ENCODE data around the gene PRPS1. TPM values are rescaled to one million over a fixed set of nuclear protein-coding genes. Genes with fewer than 3 reads are reported as not detected.

Gene PRPS1
- total and polyA plus RNA-seq, 7 experiments from 2014 or later: 54.7 to 71.8 (median 60.1) TPM

GRCh38 chrX:107654566-107654871, 26.2 kb downstream of the PRPS1 start:
- no peak overlapping the region for H3K4me3 Mint-ChIP-seq
- CTCF ChIA-PET: interaction anchor here (0.8 to 8.7 kb wide), 6 partner anchors 10 to 122 kb away, joined by 3 to 96 read pairs (median 5); partner anchors contain the start of genes NCBP2L and TSC22D3
- peaks cover 6 to 26% (median 18%) of the 10 kb centered on the region in 7 donors for H3K4me1 Mint-ChIP-seq
- H3K9me3 Mint-ChIP-seq: peaks cover 0 to 1% (median 0%) of the 10 kb centered on the region in 11 donors
- H3K4me3 ChIP-seq (ENCODE audit: low read length): no peak overlapping the region
- intact Hi-C loops (cut with micrococcal nuclease): loop anchor here (2.0 to 10.0 kb wide), 3 partner anchors 26 to 240 kb away; partner anchors contain the start of gene PRPS1 (in 2 of the 2)
- H3K36me3 ChIP-seq (ENCODE audit: control insufficient read depth in 2 of 3, insufficient read depth in 3 of 3, low read length in 3 of 3): peaks cover 0 to 7% (median 0%) of the 10 kb centered on the region in 3 experiments
- POLR2A ChIA-PET: interaction anchor here (0.9 to 1.2 kb wide), 2 partner anchors 87 to 128 kb away, joined by 3 to 4 read pairs; no protein-coding TSS in a partner anchor
- H3K27ac Mint-ChIP-seq: peak overlapping the region in 4 of 9 donors; percentile 2 to 89 (median 40)
- DNase-seq (no peak), ATAC-seq (no peak)
- H3K27me3 Mint-ChIP-seq: no peaks in the 10 kb centered on the region
- H3K36me3 Mint-ChIP-seq: peaks cover 0 to 4% (median 0%) of the 10 kb centered on the region in 5 donors
- H3K27me3 ChIP-seq (ENCODE audit: control insufficient read depth in 2 of 2, insufficient read depth in 2 of 2, low read length in 2 of 2): no peaks in the 10 kb centered on the region
- peaks cover 0 to 6% of the 10 kb centered on the region in 2 donors for H3K4me1 ChIP-seq (ENCODE audit: control insufficient read depth in 2 of 2, insufficient read depth in 2 of 2, low read length in 2 of 2)
- H3K9me3 ChIP-seq (ENCODE audit: control insufficient read depth in 2 of 3, low read length in 3 of 3): no peaks in the 10 kb centered on the region
- H3K27ac ChIP-seq (ENCODE audit: low read depth, low read length): no peak overlapping the region

- H3K4me1 ChIP-seq (ENCODE audit: control insufficient read depth in 2 of 2, insufficient read depth in 2 of 2, low read length in 2 of 2): peaks cover 0 to 6% of the 10 kb centered on the region in 2 donors
- intact Hi-C loops (cut with micrococcal nuclease): loop anchor here (1.0 to 10.0 kb wide), 8 partner anchors 26 to 417 kb away; partner anchors contain the start of genes PRPS1 (in 2 of the 2), MID2 (in 1 of the 2) and NCBP2L (in 1 of the 2)
- Mint-ChIP-seq H3K36me3 (peaks cover 0 to 4% (median 0%) of the 10 kb centered on the region in 5 donors), H3K4me3 (no peak overlapping the region), H3K9me3 (peaks cover 0 to 1% (median 0%) of the 10 kb centered on the region in 11 donors), H3K27ac (peak overlapping the region in 7 of 9 donors; percentile 1 to 89 (median 72)), H3K4me1 (peaks cover 6 to 30% (median 18%) of the 10 kb centered on the region in 7 donors), H3K27me3 (no peaks in the 10 kb centered on the region)
- H3K4me3 ChIP-seq (ENCODE audit: low read length): no peak overlapping the region
- ChIA-PET POLR2A (interaction anchor here (0.9 to 1.2 kb wide), 2 partner anchors 87 to 127 kb away, joined by 3 to 4 read pairs; no protein-coding TSS in a partner anchor), CTCF (interaction anchor here (0.8 to 8.7 kb wide), 8 partner anchors 10 to 122 kb away, joined by 3 to 96 read pairs (median 5); partner anchors contain the start of genes NCBP2L, PRPS1 and TSC22D3)
- ATAC-seq (peak; percentile 94), DNase-seq (peak; percentile 49 to 76 (median 60))
- H3K27me3 ChIP-seq (ENCODE audit: control insufficient read depth in 2 of 2, insufficient read depth in 2 of 2, low read length in 2 of 2): no peaks in the 10 kb centered on the region
- H3K9me3 ChIP-seq (ENCODE audit: control insufficient read depth in 2 of 3, low read length in 3 of 3): no peaks in the 10 kb centered on the region
- H3K36me3 ChIP-seq (ENCODE audit: control insufficient read depth in 2 of 3, insufficient read depth in 3 of 3, low read length in 3 of 3): peaks cover 0 to under 1% (median 0%) of the 10 kb centered on the region in 3 experiments
- H3K27ac ChIP-seq (ENCODE audit: low read depth, low read length): no peak overlapping the region
Observed at GRCh38 chrX:107654872-107655761, 26.8 kb downstream of the PRPS1 start.

GRCh38 chrX:107656978-107657377, 28.7 kb downstream of the PRPS1 start:
- Histone ChIP-seq H3K36me3 (ENCODE audit: control insufficient read depth in 2 of 3, insufficient read depth in 3 of 3, low read length in 3 of 3) (no peaks in the 10 kb centered on the region), H3K27ac (ENCODE audit: low read depth, low read length) (no peak overlapping the region), H3K9me3 (ENCODE audit: control insufficient read depth in 2 of 3, low read length in 3 of 3) (no peaks in the 10 kb centered on the region), H3K4me1 (ENCODE audit: control insufficient read depth in 2 of 2, insufficient read depth in 2 of 2, low read length in 2 of 2) (peaks cover 0 to 6% of the 10 kb centered on the region in 2 donors), H3K27me3 (ENCODE audit: control insufficient read depth in 2 of 2, insufficient read depth in 2 of 2, low read length in 2 of 2) (no peaks in the 10 kb centered on the region), H3K4me3 (ENCODE audit: low read length) (no peak overlapping the region)
- no peak for DNase-seq
- Mint-ChIP-seq H3K27ac (peak overlapping the region in 1 of 9 donors; percentile 13), H3K27me3 (no peaks in the 10 kb centered on the region), H3K4me3 (no peak overlapping the region), H3K4me1 (peaks cover 6 to 33% (median 18%) of the 10 kb centered on the region in 7 donors), H3K36me3 (peaks cover 0 to 2% (median 0%) of the 10 kb centered on the region in 5 donors), H3K9me3 (peaks cover 0 to 1% (median 0%) of the 10 kb centered on the region in 11 donors)
- CTCF ChIA-PET: interaction anchor here (1.3 to 8.7 kb wide), 4 partner anchors 28 to 120 kb away, joined by 3 to 96 read pairs (median 16); partner anchors contain the start of genes NCBP2L, PRPS1 and TSC22D3
- no peak for ATAC-seq
- POLR2A ChIA-PET: interaction anchor here (0.7 to 1.9 kb wide), 7 partner anchors 14 to 120 kb away, joined by 3 to 5 read pairs (median 4); partner anchors contain the start of genes NCBP2L, PRPS1 and TSC22D3
- intact Hi-C loops (cut with micrococcal nuclease): loop anchor here (5.0 to 10.0 kb wide), 4 partner anchors 120 to 415 kb away; partner anchors contain the start of gene MID2 (in 1 of the 2)

- peaks cover 0 to 6% of the 10 kb centered on the region in 2 donors for H3K4me1 ChIP-seq (ENCODE audit: control insufficient read depth in 2 of 2, insufficient read depth in 2 of 2, low read length in 2 of 2)
- no peak overlapping the region for H3K4me3 Mint-ChIP-seq
- H3K9me3 Mint-ChIP-seq: peaks cover 0 to 1% (median 0%) of the 10 kb centered on the region in 11 donors
- intact Hi-C loops (cut with micrococcal nuclease): loop anchor here (1.0 to 10.0 kb wide), 9 partner anchors 15 to 414 kb away; partner anchors contain the start of genes NCBP2L (in 2 of the 2) and MID2 (in 1 of the 2)
- no peak overlapping the region for H3K4me3 ChIP-seq (ENCODE audit: low read length)
- DNase-seq (no peak), ATAC-seq (no peak)
- H3K27me3 ChIP-seq (ENCODE audit: control insufficient read depth in 2 of 2, insufficient read depth in 2 of 2, low read length in 2 of 2): no peaks in the 10 kb centered on the region
- ChIA-PET POLR2A (interaction anchor here (2.0 kb wide), 1 partner anchor 118 kb away, joined by 6 read pairs; no protein-coding TSS in a partner anchor), CTCF (interaction anchor here (0.6 to 8.7 kb wide), 3 partner anchors 60 to 118 kb away, joined by 3 to 96 read pairs (median 26); partner anchors contain the start of genes NCBP2L and TSC22D3)
- peaks cover 6 to 41% (median 27%) of the 10 kb centered on the region in 7 donors for H3K4me1 Mint-ChIP-seq
- peaks cover 0 to 2% (median 0%) of the 10 kb centered on the region in 5 donors for H3K36me3 Mint-ChIP-seq
- no peaks in the 10 kb centered on the region for H3K27me3 Mint-ChIP-seq
- H3K27ac ChIP-seq (ENCODE audit: low read depth, low read length): no peak overlapping the region
- no peaks in the 10 kb centered on the region for H3K36me3 ChIP-seq (ENCODE audit: control insufficient read depth in 2 of 3, insufficient read depth in 3 of 3, low read length in 3 of 3)
- no peaks in the 10 kb centered on the region for H3K9me3 ChIP-seq (ENCODE audit: control insufficient read depth in 2 of 3, low read length in 3 of 3)
- peak overlapping the region in 2 of 9 donors; percentile 38 to 52 for H3K27ac Mint-ChIP-seq
Observed at GRCh38 chrX:107658660-107659059, 30.4 kb downstream of the PRPS1 start.

- Histone ChIP-seq H3K27me3 (ENCODE audit: control insufficient read depth in 2 of 2, insufficient read depth in 2 of 2, low read length in 2 of 2) (no peaks in the 10 kb centered on the region), H3K9me3 (ENCODE audit: control insufficient read depth in 2 of 3, low read length in 3 of 3) (no peaks in the 10 kb centered on the region), H3K4me3 (ENCODE audit: low read length) (no peak overlapping the region), H3K36me3 (ENCODE audit: control insufficient read depth in 2 of 3, insufficient read depth in 3 of 3, low read length in 3 of 3) (no peaks in the 10 kb centered on the region), H3K4me1 (ENCODE audit: control insufficient read depth in 2 of 2, insufficient read depth in 2 of 2, low read length in 2 of 2) (peaks cover 0 to 6% of the 10 kb centered on the region in 2 donors), H3K27ac (ENCODE audit: low read depth, low read length) (no peak overlapping the region)
- POLR2A ChIA-PET: interaction anchor here (0.6 to 35.3 kb wide), 7 partner anchors 11 to 191 kb away, joined by 3 to 1138 read pairs (median 6); partner anchors contain the start of gene PRPS1
- DNase-seq: no peak
- Mint-ChIP-seq H3K27me3 (no peaks in the 10 kb centered on the region), H3K9me3 (peaks cover 0 to 1% (median 0%) of the 10 kb centered on the region in 11 donors), H3K4me3 (no peak overlapping the region), H3K27ac (no peak overlapping the region), H3K36me3 (peaks cover 0 to 2% (median 0%) of the 10 kb centered on the region in 5 donors), H3K4me1 (peaks cover 6 to 41% (median 27%) of the 10 kb centered on the region in 7 donors)
- intact Hi-C loops (cut with micrococcal nuclease): loop anchor here (1.0 to 10.0 kb wide), 9 partner anchors 14 to 413 kb away; partner anchors contain the start of genes NCBP2L (in 2 of the 2) and MID2 (in 1 of the 2)
- no peak for ATAC-seq
- CTCF ChIA-PET: interaction anchor here (0.6 to 8.7 kb wide), 7 partner anchors 14 to 412 kb away, joined by 3 to 96 read pairs (median 3); partner anchors contain the start of genes NCBP2L and TSC22D3
Observed at GRCh38 chrX:107659286-107659685, 31.0 kb downstream of the PRPS1 start.
